Muscle layer of colon (tissue), 2 donors: ENCODE measurements around the gene RABL3.

Experiments
- H3K27ac ChIP-seq: one replicate; pipeline ENCODE4 v1.7.0; 2013; ENCODE audit warnings: low read depth, mild to moderate bottlenecking, low read length, moderate library complexity
- H3K27me3 ChIP-seq, 2 donors: one replicate each; pipeline ENCODE4 v1.7.0; 2013; ENCODE audit warnings: low read length in 2 of 2, mild to moderate bottlenecking in 2 of 2; ENCODE audit not compliant: insufficient read depth in 2 of 2, control insufficient read depth in 1 of 2
- H3K36me3 ChIP-seq: one replicate; pipeline ENCODE4 v1.7.0; 2013; ENCODE audit warnings: mild to moderate bottlenecking, low read length; ENCODE audit not compliant: insufficient read depth
- H3K4me1 ChIP-seq: one replicate; pipeline ENCODE4 v1.7.0; 2013; ENCODE audit warnings: mild to moderate bottlenecking, low read length; ENCODE audit not compliant: insufficient read depth
- H3K4me3 ChIP-seq, 2 donors: one replicate each; pipeline ENCODE4 v1.7.0; 2013; ENCODE audit warnings: low read length in 2 of 2, low read depth in 1 of 2, mild to moderate bottlenecking in 1 of 2, moderate library complexity in 1 of 2
- H3K9ac ChIP-seq: one replicate; pipeline ENCODE4 v1.7.0; 2013; ENCODE audit warnings: low read length
- H3K9me3 ChIP-seq: one replicate; pipeline ENCODE4 v1.7.0; 2013; ENCODE audit warnings: mild to moderate bottlenecking, low read length
- donor health status: abdominal sarcoma.
- donor health status: Adenocarcinoma of cecum.

RABL3 gene

GRCh38 chr3:120706950-120707349, 35.4 kb downstream of the RABL3 start:
- Histone ChIP-seq H3K27me3 (no peaks in the 10 kb centered on the region), H3K9ac (no peak overlapping the region), H3K4me1 (no peaks in the 10 kb centered on the region), H3K9me3 (no peaks in the 10 kb centered on the region), H3K27ac (no peak overlapping the region), H3K4me3 (no peak overlapping the region), H3K36me3 (peaks cover 4% of the 10 kb centered on the region)

GRCh38 chr3:120705884-120706582, 36.3 kb downstream of the RABL3 start:
- Histone ChIP-seq H3K9ac (no peak overlapping the region), H3K9me3 (no peaks in the 10 kb centered on the region), H3K4me3 (no peak overlapping the region), H3K27me3 (no peaks in the 10 kb centered on the region), H3K4me1 (no peaks in the 10 kb centered on the region), H3K27ac (no peak overlapping the region), H3K36me3 (peaks cover 4% of the 10 kb centered on the region)

- Histone ChIP-seq H3K27me3 (no peaks in the 10 kb centered on the region), H3K27ac (no peak overlapping the region), H3K4me1 (no peaks in the 10 kb centered on the region), H3K4me3 (no peak overlapping the region), H3K36me3 (peaks cover 12% of the 10 kb centered on the region), H3K9ac (no peak overlapping the region), H3K9me3 (no peaks in the 10 kb centered on the region)
Measured at GRCh38 chr3:120699333-120699732, 43.0 kb downstream of the RABL3 start.

GRCh38 chr3:120693439-120694171, 48.7 kb downstream of the RABL3 start:
- Histone ChIP-seq H3K27me3 (no peaks in the 10 kb centered on the region), H3K9me3 (no peaks in the 10 kb centered on the region), H3K4me3 (no peak overlapping the region), H3K27ac (no peak overlapping the region), H3K4me1 (no peaks in the 10 kb centered on the region), H3K36me3 (peaks cover 12% of the 10 kb centered on the region), H3K9ac (no peak overlapping the region)

- Histone ChIP-seq H3K9me3 (no peaks in the 10 kb centered on the region), H3K9ac (no peak overlapping the region), H3K36me3 (peaks cover 5% of the 10 kb centered on the region), H3K4me3 (no peak overlapping the region), H3K27ac (no peak overlapping the region), H3K4me1 (no peaks in the 10 kb centered on the region), H3K27me3 (no peaks in the 10 kb centered on the region)
Measured at GRCh38 chr3:120689395-120689794, 52.9 kb downstream of the RABL3 start.

- Histone ChIP-seq H3K4me1 (no peaks in the 10 kb centered on the region), H3K27ac (no peak overlapping the region), H3K4me3 (no peak overlapping the region), H3K36me3 (peaks cover 5% of the 10 kb centered on the region), H3K9me3 (no peaks in the 10 kb centered on the region), H3K9ac (no peak overlapping the region), H3K27me3 (no peaks in the 10 kb centered on the region)
Measured at GRCh38 chr3:120688121-120688520, 54.2 kb downstream of the RABL3 start.

- Histone ChIP-seq H3K27ac (no peak overlapping the region), H3K4me3 (no peak overlapping the region), H3K4me1 (no peaks in the 10 kb centered on the region), H3K9ac (no peak overlapping the region), H3K36me3 (no peaks in the 10 kb centered on the region), H3K9me3 (no peaks in the 10 kb centered on the region), H3K27me3 (no peaks in the 10 kb centered on the region)
Measured at GRCh38 chr3:120685411-120685810, 56.9 kb downstream of the RABL3 start.

- no peaks in the 10 kb centered on the region for H3K4me1 ChIP-seq
Measured at GRCh38 chr3:120684896-120685295, 57.4 kb downstream of the RABL3 start.

GRCh38 chr3:120683671-120684301, 58.5 kb downstream of the RABL3 start:
- H3K27ac ChIP-seq = no peak overlapping the region
- H3K27me3 ChIP-seq = no peaks in the 10 kb centered on the region
- H3K9me3 ChIP-seq = no peaks in the 10 kb centered on the region
- no peak overlapping the region for H3K4me3 ChIP-seq
- H3K36me3 ChIP-seq = no peaks in the 10 kb centered on the region
- H3K9ac ChIP-seq = no peak overlapping the region
- H3K4me1 ChIP-seq = peaks cover 4% of the 10 kb centered on the region

More at GRCh38 chr3:120684896-120685295, 57.4 kb downstream of the RABL3 start:
- H3K27ac ChIP-seq = no peak overlapping the region
- no peaks in the 10 kb centered on the region for H3K27me3 ChIP-seq
- H3K4me3 ChIP-seq = no peak overlapping the region
- no peaks in the 10 kb centered on the region for H3K36me3 ChIP-seq
- H3K9ac ChIP-seq = no peak overlapping the region
- H3K9me3 ChIP-seq = no peaks in the 10 kb centered on the region

- Histone ChIP-seq H3K27ac (no peak overlapping the region), H3K9ac (no peak overlapping the region), H3K27me3 (no peaks in the 10 kb centered on the region), H3K4me1 (peaks cover 9% of the 10 kb centered on the region), H3K36me3 (no peaks in the 10 kb centered on the region), H3K9me3 (no peaks in the 10 kb centered on the region), H3K4me3 (no peak overlapping the region)
Measured at GRCh38 chr3:120683213-120683612, 59.1 kb downstream of the RABL3 start.

- Histone ChIP-seq H3K27me3 (no peaks in the 10 kb centered on the region), H3K9me3 (no peaks in the 10 kb centered on the region), H3K36me3 (no peaks in the 10 kb centered on the region), H3K4me1 (peaks cover 12% of the 10 kb centered on the region), H3K27ac (no peak within 1 kb of the TSS), H3K4me3 (no peak within 1 kb of the TSS), H3K9ac (no peak within 1 kb of the TSS)
Measured at GRCh38 chr3:120682095-120682681, 60.1 kb downstream of the RABL3 start, which contains the start of gene HGD. TSS of gene HGD (minus strand) at chr3:120682239. CDS start at chr3:120682111, 128 bp downstream.
